PC-9 (cell line): Measurements from ENCODE around the gene TROAP.

Experiments
- EZH2 ChIP-seq: fragments of 200-600 bp; sonication (generic); IDR thresholded peaks from 2 replicates; pipeline ENCODE4 v1.8.0; 2017; ENCODE audit warnings: antibody characterized with exemption, low read depth
- TF ChIP-seq, protein P1 (sequence below): fragments of 200-600 bp; sonication (generic); conservative IDR thresholded peaks from 2 replicates; pipeline ENCODE4 v1.6.1; 2017; ENCODE audit warnings: mixed run types, antibody characterized with exemption, mild to moderate bottlenecking, moderate library complexity

GRCh38 chr12:49342914-49343731, 20.1 kb downstream of the TROAP start:
- TF ChIP-seq, protein P1, sequence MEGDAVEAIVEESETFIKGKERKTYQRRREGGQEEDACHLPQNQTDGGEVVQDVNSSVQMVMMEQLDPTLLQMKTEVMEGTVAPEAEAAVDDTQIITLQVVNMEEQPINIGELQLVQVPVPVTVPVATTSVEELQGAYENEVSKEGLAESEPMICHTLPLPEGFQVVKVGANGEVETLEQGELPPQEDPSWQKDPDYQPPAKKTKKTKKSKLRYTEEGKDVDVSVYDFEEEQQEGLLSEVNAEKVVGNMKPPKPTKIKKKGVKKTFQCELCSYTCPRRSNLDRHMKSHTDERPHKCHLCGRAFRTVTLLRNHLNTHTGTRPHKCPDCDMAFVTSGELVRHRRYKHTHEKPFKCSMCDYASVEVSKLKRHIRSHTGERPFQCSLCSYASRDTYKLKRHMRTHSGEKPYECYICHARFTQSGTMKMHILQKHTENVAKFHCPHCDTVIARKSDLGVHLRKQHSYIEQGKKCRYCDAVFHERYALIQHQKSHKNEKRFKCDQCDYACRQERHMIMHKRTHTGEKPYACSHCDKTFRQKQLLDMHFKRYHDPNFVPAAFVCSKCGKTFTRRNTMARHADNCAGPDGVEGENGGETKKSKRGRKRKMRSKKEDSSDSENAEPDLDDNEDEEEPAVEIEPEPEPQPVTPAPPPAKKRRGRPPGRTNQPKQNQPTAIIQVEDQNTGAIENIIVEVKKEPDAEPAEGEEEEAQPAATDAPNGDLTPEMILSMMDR = no peak
- TF ChIP-seq EZH2 = no peak
